Activated CD8-positive, alpha-beta memory T cell treated with anti-CD3 and anti-CD28 coated beads, Interleukin-2, amount 50 U/mL, for 24 hours (primary cell): Measurements from ENCODE around the gene ZNF230.

Experiments
- DNase-seq: peaks from one replicate; pipeline ENCODE4 v3.0.0-alpha.2; 2020; ENCODE audit errors: extremely low read depth

ZNF230 gene

DNA sequence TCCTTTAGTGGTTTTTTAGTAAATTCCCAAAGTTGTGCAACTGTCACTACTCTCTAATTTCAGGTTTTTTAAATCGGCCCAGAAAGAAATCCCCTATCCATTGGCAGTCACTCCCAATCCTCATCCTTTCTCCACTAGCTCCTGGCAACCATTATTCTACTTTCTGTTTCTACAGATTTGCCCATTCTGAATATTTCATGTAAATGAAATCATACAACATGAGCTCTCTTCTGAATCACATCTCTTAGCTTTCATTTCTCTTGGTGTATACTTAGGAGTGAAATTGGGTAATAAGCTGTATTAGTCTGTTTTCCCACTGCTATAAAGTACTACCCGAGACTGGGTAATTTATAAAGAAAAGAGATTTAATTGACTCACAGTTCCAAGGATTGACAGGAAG is 39.4 kb downstream of the ZNF230 start:
- no peak for DNase-seq

DNA sequence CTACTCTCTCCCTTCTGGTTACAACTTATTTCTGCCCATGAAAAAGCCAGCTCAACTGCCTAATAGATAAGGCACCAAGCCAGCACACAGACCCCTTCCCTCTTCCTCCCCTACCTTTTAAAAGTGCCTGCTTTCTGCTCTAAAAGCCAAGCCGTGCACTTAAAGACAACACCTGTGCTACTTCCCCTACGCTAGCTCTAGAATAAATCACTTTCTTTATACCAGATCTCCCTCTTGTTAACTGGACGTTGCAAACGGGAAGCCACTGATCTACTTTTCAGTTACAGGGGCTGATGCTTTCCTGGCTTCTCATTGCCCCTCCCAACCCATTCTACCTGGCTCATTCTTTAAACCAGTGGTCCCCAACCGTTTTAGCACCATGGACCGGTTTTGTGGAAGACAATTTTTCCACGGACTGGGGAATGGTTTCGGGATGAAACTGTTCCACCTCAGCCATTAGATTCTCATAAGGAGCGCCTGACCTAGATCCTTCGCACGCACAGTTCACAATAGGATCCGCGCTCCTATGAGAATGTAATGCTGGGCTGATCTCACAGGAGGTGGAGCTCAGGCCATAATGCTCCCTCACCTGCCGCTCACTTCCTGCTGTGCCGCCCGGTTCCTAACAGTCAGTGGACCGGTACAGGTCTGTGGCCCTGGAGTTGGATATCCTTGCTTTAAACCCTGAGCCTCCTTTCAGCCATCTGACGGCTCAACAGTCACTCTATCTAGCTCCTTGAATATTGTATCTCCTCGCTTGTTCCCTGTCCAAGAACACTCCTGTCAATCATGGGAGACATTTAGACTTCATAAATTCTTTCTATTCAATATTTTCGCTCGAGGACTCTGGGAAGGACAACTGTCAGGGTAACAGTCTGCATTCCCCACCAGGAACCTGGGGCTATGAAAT is 48.2 kb downstream of the ZNF230 start:
- DNase-seq, result no peak

DNA sequence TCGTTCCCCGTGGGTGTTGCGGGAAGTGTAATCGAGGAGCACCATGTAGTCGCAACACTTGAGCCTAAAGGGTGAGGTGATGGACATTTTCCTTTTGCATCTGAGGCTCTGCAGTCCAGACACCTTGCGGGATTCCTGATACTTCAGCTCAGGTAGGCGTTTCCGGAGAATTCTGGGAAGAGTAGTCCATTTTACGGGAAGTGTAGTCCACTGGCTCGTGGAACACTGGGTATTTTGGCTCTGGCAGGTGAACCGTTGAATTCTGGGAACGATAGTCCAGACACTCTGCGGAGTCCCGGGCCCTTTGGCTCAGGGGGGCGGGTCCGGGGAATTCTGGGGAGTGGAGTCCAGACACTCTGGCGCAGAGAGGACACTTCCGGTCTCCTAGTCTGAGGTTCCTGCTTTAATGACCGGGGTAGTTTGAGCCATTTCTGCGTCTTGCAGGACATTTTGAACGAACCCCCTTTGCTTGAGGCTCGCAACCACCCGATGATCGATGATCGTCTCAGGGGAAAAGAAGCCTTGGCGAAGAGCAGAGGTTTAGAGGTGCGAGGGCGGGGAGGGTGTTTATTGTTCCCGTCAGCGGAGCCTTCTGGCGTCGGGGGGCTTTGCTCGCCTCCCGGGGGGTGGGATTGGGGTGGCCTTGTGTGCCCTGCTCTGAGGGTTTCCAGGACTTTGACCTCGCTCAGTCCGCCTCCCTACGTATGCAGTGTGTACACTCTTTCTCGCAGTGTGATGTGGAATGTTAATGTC is 49.1 kb downstream of the ZNF230 start, which contains the start of gene ZNF223:
Gene ZNF223 (plus strand): TSS at position 387 of the 753 bp plus-strand sequence. CDS start 3,141 bp downstream, outside the sequence.
- DNase-seq, result peak; percentile 29

- no peak for DNase-seq
Observed at GRCh38 chr19:44055870-44056269, 53.1 kb downstream of the ZNF230 start.

- DNase-seq, result no peak
Observed at GRCh38 chr19:44059229-44059628, 56.5 kb downstream of the ZNF230 start.

DNA sequence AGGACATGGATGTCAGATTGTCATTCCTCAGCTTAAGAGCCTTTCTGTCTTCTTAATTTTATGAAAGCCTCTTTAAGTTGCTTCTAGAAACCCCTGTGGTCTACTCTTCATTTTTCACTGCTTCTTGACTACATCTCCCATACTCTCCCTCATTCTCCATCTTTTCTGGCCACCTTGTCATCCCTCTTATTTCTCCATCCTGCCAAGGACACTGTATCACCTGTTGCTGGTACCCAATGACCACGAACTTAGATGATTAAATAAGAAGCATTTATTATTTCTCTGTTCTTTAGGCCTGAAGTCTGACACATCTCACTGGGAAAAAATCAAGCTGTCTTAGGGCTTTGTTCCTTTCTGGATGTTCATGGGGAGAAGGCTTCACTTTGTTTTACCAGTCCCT is 58.3 kb downstream of the ZNF230 start:
- DNase-seq, result no peak
